Neural crest cell (in vitro differentiated cells): ENCODE data around the gene SLC9B1. TPM values are rescaled to one million over a fixed set of nuclear protein-coding genes. Genes with fewer than 3 reads are reported as not detected.

Source experiments
- DNase-seq: peaks from one replicate; pipeline ENCODE4 v3.0.0; 2021; ENCODE audit warnings: low read depth, mixed read lengths, low spot score
- H3K27ac Mint-ChIP-seq: one replicate; pipeline ENCODE4 v1.8.0; 2021; ENCODE audit warnings: mild to moderate bottlenecking, mixed read lengths; ENCODE audit not compliant: unreplicated experiment
- H3K27me3 Mint-ChIP-seq: 2 replicates; pipeline ENCODE4 v1.8.0; 2021; ENCODE audit warnings: low read depth, mild to moderate bottlenecking, mixed read lengths
- H3K36me3 Mint-ChIP-seq: 2 replicates; pipeline ENCODE4 v1.8.0; 2021; ENCODE audit warnings: low read depth, mild to moderate bottlenecking, mixed read lengths
- H3K4me1 Mint-ChIP-seq: 2 replicates; pipeline ENCODE4 v1.8.0; 2021; ENCODE audit warnings: mixed read lengths
- H3K4me3 Mint-ChIP-seq: one replicate; pipeline ENCODE4 v1.8.0; 2021; ENCODE audit warnings: mild to moderate bottlenecking, mixed read lengths
- H3K9me3 Mint-ChIP-seq: 2 replicates; pipeline ENCODE4 v1.8.0; 2021; ENCODE audit warnings: mixed read lengths
- CTCF ChIP-seq: fragments of 200-600 bp; sonication (generic); conservative IDR thresholded peaks from 2 replicates; pipeline ENCODE4 v1.5.0; 2021; ENCODE audit warnings: antibody characterized with exemption, mild to moderate bottlenecking
- long read RNA-seq: library from polyadenylated mRNA; unstranded; transcript quantifications from one replicate; pipeline ENCODE4 v2.0.0, GENCODE V29; 2020
- total RNA-seq: library from RNA; stranded (reverse); gene quantifications from 2 replicates; pipeline ENCODE4 v1.2.1, GENCODE V29; 2021

The SLC9B1 gene
- 1.7 and 2.0 TPM in 2 replicates for total RNA-seq
- long read RNA-seq, partial matches to known transcripts = 1 of 5 reads
- long read RNA-seq, other reads (novel, unspliced or antisense) = 3 of 5 reads

- Mint-ChIP-seq H3K27me3 (no peaks in the 10 kb centered on the region), H3K4me1 (peaks cover 13% of the 10 kb centered on the region), H3K9me3 (peaks cover 3% of the 10 kb centered on the region), H3K27ac (peak within 1 kb of the TSS; percentile 97), H3K4me3 (peak within 1 kb of the TSS; percentile 88), H3K36me3 (peaks cover 7% of the 10 kb centered on the region)
- TF ChIP-seq CTCF = no peak
- DNase-seq = peak; percentile 77
Observed at GRCh38 chr4:103019308-103020124, at the start of gene SLC9B1. Gene SLC9B1 (minus strand): TSS chr4:103019705. CDS start chr4:102991711, 27,994 bp downstream.

- TF ChIP-seq CTCF = no peak
- no peaks in the 10 kb centered on the region for H3K9me3 Mint-ChIP-seq
- H3K27me3 Mint-ChIP-seq = no peaks in the 10 kb centered on the region
- H3K27ac Mint-ChIP-seq = no peak overlapping the region
- DNase-seq = no peak
- no peak overlapping the region for H3K4me3 Mint-ChIP-seq
- H3K4me1 Mint-ChIP-seq = no peaks in the 10 kb centered on the region
- H3K36me3 Mint-ChIP-seq = peaks cover 7% of the 10 kb centered on the region
Observed at GRCh38 chr4:103067841-103068547, 48.5 kb upstream of the SLC9B1 start.

- TF ChIP-seq CTCF = no peak
- Mint-ChIP-seq H3K27me3 (no peaks in the 10 kb centered on the region), H3K9me3 (no peaks in the 10 kb centered on the region), H3K36me3 (peaks cover 13% of the 10 kb centered on the region), H3K4me1 (no peaks in the 10 kb centered on the region), H3K4me3 (no peak overlapping the region), H3K27ac (no peak overlapping the region)
- no peak for DNase-seq
Observed at GRCh38 chr4:103060453-103061148, 41.1 kb upstream of the SLC9B1 start.

- Mint-ChIP-seq H3K27ac (no peak overlapping the region), H3K9me3 (no peaks in the 10 kb centered on the region), H3K4me1 (no peaks in the 10 kb centered on the region), H3K4me3 (no peak overlapping the region), H3K27me3 (no peaks in the 10 kb centered on the region), H3K36me3 (peaks cover 8% of the 10 kb centered on the region)
- TF ChIP-seq CTCF = no peak
- no peak for DNase-seq
Observed at GRCh38 chr4:103054030-103054429, 34.5 kb upstream of the SLC9B1 start.

GRCh38 chr4:103052779-103053178 lies 33.3 kb upstream of the SLC9B1 start:
- no peak overlapping the region for H3K27ac Mint-ChIP-seq
- no peak for DNase-seq

More at GRCh38 chr4:103052779-103053178, 33.3 kb upstream of the SLC9B1 start:
- H3K4me3 Mint-ChIP-seq = no peak overlapping the region
- H3K27me3 Mint-ChIP-seq = no peaks in the 10 kb centered on the region
- H3K9me3 Mint-ChIP-seq = no peaks in the 10 kb centered on the region
- no peak for TF ChIP-seq CTCF
- peaks cover 8% of the 10 kb centered on the region for H3K36me3 Mint-ChIP-seq
- H3K4me1 Mint-ChIP-seq = no peaks in the 10 kb centered on the region
